ENCODE measurements around the gene PTPRC.

The PTPRC gene

DNA sequence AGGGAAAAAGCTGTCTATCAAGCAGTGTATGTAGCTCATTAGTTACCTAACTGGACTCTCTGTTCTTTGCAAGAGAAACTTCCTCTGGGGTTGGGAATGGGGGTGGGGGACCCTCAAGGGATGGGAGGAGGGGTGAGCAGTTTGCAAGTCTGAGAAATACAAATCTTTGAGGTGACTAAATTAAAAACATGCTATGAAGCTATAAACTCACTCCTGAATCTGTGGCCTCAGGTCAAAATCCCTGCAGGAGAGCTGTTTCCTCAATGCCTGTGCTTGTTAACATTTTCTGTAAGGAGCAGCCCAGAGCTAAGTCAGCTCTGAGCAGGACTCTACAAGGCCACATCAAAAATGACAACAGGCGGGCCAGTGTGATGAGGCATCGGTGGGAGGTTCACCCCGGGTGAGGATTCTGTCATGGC, 32.8 kb upstream of the PTPRC start:
- DNase-seq: no peak
- no peak overlapping the region for H3K4me3 ChIP-seq (ENCODE audit: low read depth, low read length)
- no peaks in the 10 kb centered on the region for H3K9me3 ChIP-seq (ENCODE audit: severe bottlenecking)
- TF ChIP-seq, protein P1, sequence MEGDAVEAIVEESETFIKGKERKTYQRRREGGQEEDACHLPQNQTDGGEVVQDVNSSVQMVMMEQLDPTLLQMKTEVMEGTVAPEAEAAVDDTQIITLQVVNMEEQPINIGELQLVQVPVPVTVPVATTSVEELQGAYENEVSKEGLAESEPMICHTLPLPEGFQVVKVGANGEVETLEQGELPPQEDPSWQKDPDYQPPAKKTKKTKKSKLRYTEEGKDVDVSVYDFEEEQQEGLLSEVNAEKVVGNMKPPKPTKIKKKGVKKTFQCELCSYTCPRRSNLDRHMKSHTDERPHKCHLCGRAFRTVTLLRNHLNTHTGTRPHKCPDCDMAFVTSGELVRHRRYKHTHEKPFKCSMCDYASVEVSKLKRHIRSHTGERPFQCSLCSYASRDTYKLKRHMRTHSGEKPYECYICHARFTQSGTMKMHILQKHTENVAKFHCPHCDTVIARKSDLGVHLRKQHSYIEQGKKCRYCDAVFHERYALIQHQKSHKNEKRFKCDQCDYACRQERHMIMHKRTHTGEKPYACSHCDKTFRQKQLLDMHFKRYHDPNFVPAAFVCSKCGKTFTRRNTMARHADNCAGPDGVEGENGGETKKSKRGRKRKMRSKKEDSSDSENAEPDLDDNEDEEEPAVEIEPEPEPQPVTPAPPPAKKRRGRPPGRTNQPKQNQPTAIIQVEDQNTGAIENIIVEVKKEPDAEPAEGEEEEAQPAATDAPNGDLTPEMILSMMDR (IDR thresholded peaks at IDR 0.05; ENCODE audit: low read depth, low read length): no peak
- H3K36me3 ChIP-seq: no peaks in the 10 kb centered on the region
- H3K27me3 ChIP-seq (ENCODE audit: insufficient read depth, low read depth, severe bottlenecking): no peaks in the 10 kb centered on the region
- no peak overlapping the region for H3K27ac ChIP-seq

DNA sequence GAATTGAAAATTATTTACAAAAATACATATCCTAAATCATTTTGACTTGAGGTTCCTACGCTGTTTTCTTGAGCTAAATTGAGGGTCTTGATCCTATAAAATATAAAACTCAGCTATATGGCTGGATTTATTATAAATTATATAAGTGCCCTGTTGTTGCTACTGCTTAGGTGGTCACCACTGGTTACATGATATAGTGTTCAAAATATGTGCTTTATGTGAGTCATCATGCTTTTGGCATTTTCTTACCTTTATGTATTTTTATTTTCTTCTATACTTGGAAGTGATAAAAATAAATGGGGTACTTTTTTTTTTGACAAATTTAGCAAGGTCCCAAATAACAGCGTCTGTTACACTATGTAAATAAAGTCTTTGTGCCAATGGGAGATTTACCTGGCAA, 31.1 kb upstream of the PTPRC start:
- TF ChIP-seq, protein P1 (IDR thresholded peaks at IDR 0.05; ENCODE audit: low read depth, low read length): no peak
- DNase-seq: no peak
- no peak overlapping the region for H3K4me3 ChIP-seq (ENCODE audit: low read depth, low read length)
- H3K27me3 ChIP-seq (ENCODE audit: insufficient read depth, low read depth, severe bottlenecking): no peaks in the 10 kb centered on the region
- H3K27ac ChIP-seq: no peak overlapping the region
- H3K9me3 ChIP-seq (ENCODE audit: severe bottlenecking): no peaks in the 10 kb centered on the region
- H3K36me3 ChIP-seq: no peaks in the 10 kb centered on the region

DNA sequence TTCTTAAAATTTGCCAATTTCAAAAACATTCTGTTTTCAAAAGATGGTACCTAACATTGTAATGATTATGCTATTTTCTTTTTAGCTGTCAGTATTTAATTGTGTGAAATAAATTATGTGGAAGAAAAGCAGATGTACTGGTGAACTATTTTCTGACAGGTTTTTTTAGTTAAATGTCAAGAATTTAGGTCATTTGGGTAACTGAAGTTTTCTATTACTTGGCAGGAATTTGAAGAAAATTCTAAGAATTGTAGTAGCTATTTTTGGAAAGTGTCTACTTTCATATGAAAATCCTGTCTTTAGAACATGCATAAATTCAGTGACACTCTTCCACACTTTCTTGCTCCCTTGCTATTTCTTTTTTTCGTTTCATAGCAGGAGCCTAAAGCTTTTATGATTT, 28.5 kb upstream of the PTPRC start:
- no peaks in the 10 kb centered on the region for H3K36me3 ChIP-seq
- H3K9me3 ChIP-seq (ENCODE audit: severe bottlenecking): no peaks in the 10 kb centered on the region
- TF ChIP-seq, protein P1 (IDR thresholded peaks at IDR 0.05; ENCODE audit: low read depth, low read length): no peak
- no peaks in the 10 kb centered on the region for H3K27me3 ChIP-seq (ENCODE audit: insufficient read depth, low read depth, severe bottlenecking)
- DNase-seq: no peak
- no peak overlapping the region for H3K4me3 ChIP-seq (ENCODE audit: low read depth, low read length)
- H3K27ac ChIP-seq: no peak overlapping the region

DNA sequence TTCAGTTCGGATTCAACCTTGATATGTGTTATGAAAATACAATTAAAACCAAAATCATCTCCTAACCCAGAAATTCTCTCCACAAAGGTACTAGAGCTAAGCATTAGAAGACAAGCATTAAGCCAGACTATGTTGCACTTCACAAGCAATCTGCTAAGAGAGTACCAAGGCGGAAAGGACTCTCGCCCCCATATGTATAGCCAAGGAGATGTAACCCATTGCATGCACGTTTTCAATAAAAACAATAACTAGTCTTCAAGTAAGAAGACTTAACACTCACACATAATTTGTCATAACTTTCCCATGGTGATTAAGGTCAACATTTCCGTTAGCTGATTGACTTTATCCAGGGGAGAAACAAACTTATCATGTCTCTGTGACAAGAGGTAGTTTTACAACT, 27.6 kb upstream of the PTPRC start:
- no peak for DNase-seq
- Histone ChIP-seq H3K36me3 (no peaks in the 10 kb centered on the region), H3K4me3 (ENCODE audit: low read depth, low read length) (no peak overlapping the region), H3K9me3 (ENCODE audit: severe bottlenecking) (no peaks in the 10 kb centered on the region), H3K27me3 (ENCODE audit: insufficient read depth, low read depth, severe bottlenecking) (no peaks in the 10 kb centered on the region), H3K27ac (no peak overlapping the region)
- TF ChIP-seq, protein P1 (IDR thresholded peaks at IDR 0.05; ENCODE audit: low read depth, low read length): no peak

DNA sequence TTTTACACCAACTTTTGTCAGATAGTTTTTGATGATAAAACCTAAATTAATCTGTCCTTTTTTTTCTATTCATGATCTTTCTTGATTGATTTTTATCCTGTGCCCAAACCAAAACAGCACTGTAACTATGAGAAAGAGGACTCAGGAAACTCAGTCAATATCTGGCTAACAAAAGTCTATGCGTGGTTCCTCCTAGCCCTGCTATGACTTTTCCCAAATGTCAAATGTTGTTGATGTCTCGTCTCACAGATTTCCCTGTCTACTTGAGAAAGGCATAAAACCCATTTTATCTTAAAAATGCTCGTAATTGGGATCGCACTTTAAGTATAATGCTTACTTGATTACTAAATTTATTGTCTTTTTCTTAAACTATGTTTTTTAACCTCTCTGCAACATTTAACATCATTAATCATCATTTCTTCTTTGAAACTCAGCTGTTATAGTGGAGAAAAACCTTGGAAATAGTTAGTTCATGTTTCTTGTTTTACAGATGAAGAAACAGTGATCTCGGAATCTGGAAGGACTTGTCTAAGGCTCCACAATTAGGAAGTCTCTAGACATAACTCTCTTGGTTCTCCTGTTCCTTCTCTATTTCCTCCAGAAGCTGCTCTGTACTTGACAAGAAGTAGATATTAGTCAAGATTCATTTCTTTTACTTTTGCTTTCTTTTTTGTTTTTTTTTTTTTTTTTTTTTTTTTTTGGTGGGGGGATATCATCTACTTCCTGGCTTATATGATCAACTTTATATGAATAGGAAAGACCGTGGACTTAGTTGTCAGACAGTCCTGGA, 26.2 kb upstream of the PTPRC start:
- no peak overlapping the region for H3K27ac ChIP-seq
- H3K27me3 ChIP-seq (ENCODE audit: insufficient read depth, low read depth, severe bottlenecking): no peaks in the 10 kb centered on the region
- no peaks in the 10 kb centered on the region for H3K9me3 ChIP-seq (ENCODE audit: severe bottlenecking)
- no peak overlapping the region for H3K4me3 ChIP-seq (ENCODE audit: low read depth, low read length)
- TF ChIP-seq, protein P1 (IDR thresholded peaks at IDR 0.05; ENCODE audit: low read depth, low read length): no peak
- DNase-seq: no peak
- H3K36me3 ChIP-seq: no peaks in the 10 kb centered on the region

DNA sequence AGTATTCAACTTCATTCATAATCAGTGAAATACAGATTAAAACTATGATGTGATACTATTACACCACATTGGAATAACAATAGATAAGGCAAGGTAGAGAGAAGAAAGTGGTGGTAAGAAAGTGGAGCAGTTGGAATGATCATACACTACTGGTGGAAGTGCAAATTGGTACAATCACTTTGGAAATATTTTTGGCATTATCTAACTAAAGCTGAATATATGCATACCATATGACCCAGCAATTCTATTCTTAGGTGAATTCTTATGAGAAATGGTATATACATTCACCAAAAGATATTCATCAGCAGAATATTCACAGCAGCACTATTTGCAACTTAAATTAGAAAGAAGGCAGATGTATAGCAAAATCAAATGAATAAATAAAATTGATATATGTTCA, 21.4 kb upstream of the PTPRC start:
- TF ChIP-seq, protein P1 (IDR thresholded peaks at IDR 0.05; ENCODE audit: low read depth, low read length): no peak
- Histone ChIP-seq H3K36me3 (no peaks in the 10 kb centered on the region), H3K27ac (no peak overlapping the region), H3K4me3 (ENCODE audit: low read depth, low read length) (no peak overlapping the region), H3K27me3 (ENCODE audit: insufficient read depth, low read depth, severe bottlenecking) (no peaks in the 10 kb centered on the region), H3K9me3 (ENCODE audit: severe bottlenecking) (no peaks in the 10 kb centered on the region)
- no peak for DNase-seq
